Testis (tissue), 3 donors: ENCODE measurements around the gene GPC6. TPM values are rescaled to one million over a fixed set of nuclear protein-coding genes. Genes with fewer than 3 reads are reported as not detected.

Experiments used
- DNase-seq: peaks from one replicate; pipeline ENCODE4 v3.0.0-alpha.2; 2019
- H3K27ac ChIP-seq, 2 donors: fragments of 200-600 bp; sonication (generic); one replicate each; pipeline ENCODE4 v1.5.1; 2019
- H3K27me3 ChIP-seq: fragments of 200-600 bp; sonication (generic); one replicate; pipeline ENCODE4 v1.5.1; 2019
- H3K36me3 ChIP-seq: fragments of 200-600 bp; sonication (generic); one replicate; pipeline ENCODE4 v1.5.1; 2017; ENCODE audit warnings: low read depth; ENCODE audit errors: missing control alignments
- H3K4me1 ChIP-seq: fragments of 200-600 bp; sonication (generic); one replicate; pipeline ENCODE4 v1.5.1; 2019
- H3K4me3 ChIP-seq, 2 donors: fragments of 200-600 bp; sonication (generic); one replicate each; pipeline ENCODE4 v1.5.1; 2017 to 2019
- H3K9me3 ChIP-seq: fragments of 200-600 bp; sonication (generic); one replicate; pipeline ENCODE4 v1.5.1; 2017
- CTCF ChIP-seq, 3 experiments: fragments of 450-650 bp in 2 of 3; fragments of 200-600 bp in 1 of 3; sonication (generic) in 1 of 3; IDR thresholded peaks; one replicate each; pipeline ENCODE4 v1.5.1; 2016 to 2019; ENCODE audit warnings: antibody characterized with exemption in 3 of 3, mild to moderate bottlenecking in 2 of 3, moderate library complexity in 1 of 3
- POLR2A ChIP-seq: fragments of 450-650 bp; IDR thresholded peaks from one replicate; pipeline ENCODE4 v1.6.1; 2017; ENCODE audit warnings: antibody characterized with exemption, mild to moderate bottlenecking, moderate library complexity
- WGBS, 2 donors: methylation state at CpG; one replicate each; pipeline ENCODE4 v1.1.5; 2018; 5-methylcytosine and 5-hydroxymethylcytosine counted together
- intact Hi-C: fragments of 100-400 bp; cut with DNase I; formaldehyde crosslinking; loops from one replicate; pipeline ENCODE4 v1.15.1; 2023; ENCODE audit warnings: low total_unique reads
- polyA plus RNA-seq: library from polyadenylated mRNA; stranded (reverse); fragments of 350-450 nt; fragmentation: Illumina TruSeq; extraction: RNeasy Lipid Tissue Mini Kit (QIAGEN cat#74804); gene quantifications from one replicate; pipeline ENCODE4 v1.2.3, GENCODE V29; 2014; ENCODE audit warnings: low read depth, low replicate concordance; ENCODE audit not compliant: insufficient read depth
- total RNA-seq, 2 donors: library from RNA; depleted of rRNA; stranded (reverse); fragments of >200 nt; gene quantifications; one replicate each; pipeline ENCODE4 v1.2.3, GENCODE V29; 2016

Gene GPC6
- total and polyA plus RNA-seq, 3 donors from 2014 or later, result 2.2 to 6.9 (median 4.3) TPM

GRCh38 chr13:94033830-94034642 lies 807.4 kb downstream of the GPC6 start:
- no peaks in the 10 kb centered on the region for H3K27me3 ChIP-seq
- intact Hi-C loops, result no loop called here
- no peak for DNase-seq
- no peaks in the 10 kb centered on the region for H3K9me3 ChIP-seq
- H3K4me3 ChIP-seq, result no peak overlapping the region
- no peaks in the 10 kb centered on the region for H3K36me3 ChIP-seq
- no peak overlapping the region for H3K27ac ChIP-seq
- no peak for TF ChIP-seq POLR2A
- TF ChIP-seq CTCF (IDR thresholded peaks at IDR 0.05), result no peak
- 37 to 49% methylated on average over 7 of the region's 7 CpGs for WGBS, 2 donors
- no peaks in the 10 kb centered on the region for H3K4me1 ChIP-seq

DNA sequence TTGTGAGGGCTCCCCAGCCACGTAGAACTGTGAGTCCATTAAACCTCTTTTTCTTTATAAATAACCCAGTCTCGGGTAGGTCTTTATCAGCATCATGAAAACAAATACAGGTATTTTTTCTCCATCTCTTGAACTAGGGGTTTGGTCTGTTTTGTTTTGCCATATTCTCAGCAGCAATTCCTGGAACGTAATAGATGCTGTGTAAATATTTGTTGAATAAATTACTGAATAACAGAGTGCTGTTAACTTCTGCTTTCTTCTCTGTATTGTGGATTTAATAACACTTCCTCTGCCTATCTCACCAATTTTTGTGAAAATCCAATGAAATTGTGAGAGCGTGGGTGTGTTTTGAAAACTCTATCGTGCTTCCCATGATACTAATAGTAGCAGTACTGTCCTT lies 823.4 kb downstream of the GPC6 start:
- H3K27me3 ChIP-seq, result no peaks in the 10 kb centered on the region
- no peak overlapping the region for H3K27ac ChIP-seq
- H3K4me3 ChIP-seq, result no peak overlapping the region
- WGBS, 2 donors, result 92 to 93% methylated on average over 5 of the region's 5 CpGs
- no peaks in the 10 kb centered on the region for H3K36me3 ChIP-seq
- TF ChIP-seq POLR2A (no peak), CTCF (IDR thresholded peaks at IDR 0.05) (no peak)
- no peaks in the 10 kb centered on the region for H3K4me1 ChIP-seq
- H3K9me3 ChIP-seq, result no peaks in the 10 kb centered on the region
- intact Hi-C loops, result no loop called here
- no peak for DNase-seq

- H3K4me3 ChIP-seq, result no peak overlapping the region
- H3K9me3 ChIP-seq, result no peaks in the 10 kb centered on the region
- no peaks in the 10 kb centered on the region for H3K36me3 ChIP-seq
- WGBS, 2 donors, result 81 to 83% methylated on average over 2 of the region's 2 CpGs
- intact Hi-C loops, result no loop called here
- no peak for DNase-seq
- TF ChIP-seq CTCF (IDR thresholded peaks at IDR 0.05), result no peak
- TF ChIP-seq POLR2A, result no peak
- no peaks in the 10 kb centered on the region for H3K4me1 ChIP-seq
- no peak overlapping the region for H3K27ac ChIP-seq
- H3K27me3 ChIP-seq, result no peaks in the 10 kb centered on the region
Measured at GRCh38 chr13:94050686-94051085, 824.1 kb downstream of the GPC6 start.

GRCh38 chr13:94053986-94054593 lies 827.5 kb downstream of the GPC6 start:
- TF ChIP-seq POLR2A, result no peak
- TF ChIP-seq CTCF (IDR thresholded peaks at IDR 0.05), result no peak
- intact Hi-C loops, result no loop called here
- H3K36me3 ChIP-seq, result no peaks in the 10 kb centered on the region
- DNase-seq, result no peak
- no peaks in the 10 kb centered on the region for H3K9me3 ChIP-seq
- no peak overlapping the region for H3K4me3 ChIP-seq
- 89 to 95% methylated on average over 11 of the region's 11 CpGs for WGBS, 2 donors
- no peaks in the 10 kb centered on the region for H3K4me1 ChIP-seq
- no peaks in the 10 kb centered on the region for H3K27me3 ChIP-seq
- H3K27ac ChIP-seq, result no peak overlapping the region
